ENCODE results near the gene CYSTM1.

DNA sequence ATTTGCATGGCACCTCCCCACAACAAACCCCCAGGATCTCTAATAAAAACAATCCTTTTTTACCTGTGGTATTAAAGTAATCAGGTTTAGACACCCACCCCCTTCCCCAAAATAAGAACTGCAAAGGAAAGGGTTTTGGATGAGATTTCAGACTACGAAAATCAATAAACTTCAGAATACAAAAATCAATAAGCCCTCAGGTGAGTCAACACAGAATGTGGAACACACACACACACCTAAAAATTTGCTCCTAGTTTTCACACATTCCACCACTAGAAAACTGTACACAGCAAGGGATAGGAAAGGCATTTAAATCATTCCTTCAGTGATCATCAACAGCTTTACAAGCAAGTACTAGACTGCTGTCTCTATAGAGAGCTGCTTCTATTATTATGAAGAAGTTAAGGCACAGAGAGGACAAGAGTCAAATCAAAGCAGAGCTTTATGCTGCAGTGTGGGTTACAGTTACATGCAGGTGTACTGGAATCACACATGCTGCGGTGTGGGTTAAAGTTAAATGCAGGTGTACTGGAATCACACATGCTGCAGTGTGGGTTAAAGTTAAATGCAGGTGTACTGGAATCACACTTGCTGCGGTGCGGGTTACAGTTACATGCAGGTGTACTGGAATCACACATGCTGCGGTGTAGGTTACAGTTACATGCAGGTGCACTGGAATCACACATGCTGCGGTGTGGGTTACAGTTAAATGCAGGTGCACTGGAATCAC, 91.6 kb downstream of the CYSTM1 start:
- no peak for TF ChIP-seq POLR2A (IDR thresholded peaks at IDR 0.05)
- TF ChIP-seq, protein P1, sequence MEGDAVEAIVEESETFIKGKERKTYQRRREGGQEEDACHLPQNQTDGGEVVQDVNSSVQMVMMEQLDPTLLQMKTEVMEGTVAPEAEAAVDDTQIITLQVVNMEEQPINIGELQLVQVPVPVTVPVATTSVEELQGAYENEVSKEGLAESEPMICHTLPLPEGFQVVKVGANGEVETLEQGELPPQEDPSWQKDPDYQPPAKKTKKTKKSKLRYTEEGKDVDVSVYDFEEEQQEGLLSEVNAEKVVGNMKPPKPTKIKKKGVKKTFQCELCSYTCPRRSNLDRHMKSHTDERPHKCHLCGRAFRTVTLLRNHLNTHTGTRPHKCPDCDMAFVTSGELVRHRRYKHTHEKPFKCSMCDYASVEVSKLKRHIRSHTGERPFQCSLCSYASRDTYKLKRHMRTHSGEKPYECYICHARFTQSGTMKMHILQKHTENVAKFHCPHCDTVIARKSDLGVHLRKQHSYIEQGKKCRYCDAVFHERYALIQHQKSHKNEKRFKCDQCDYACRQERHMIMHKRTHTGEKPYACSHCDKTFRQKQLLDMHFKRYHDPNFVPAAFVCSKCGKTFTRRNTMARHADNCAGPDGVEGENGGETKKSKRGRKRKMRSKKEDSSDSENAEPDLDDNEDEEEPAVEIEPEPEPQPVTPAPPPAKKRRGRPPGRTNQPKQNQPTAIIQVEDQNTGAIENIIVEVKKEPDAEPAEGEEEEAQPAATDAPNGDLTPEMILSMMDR (IDR thresholded peaks at IDR 0.05) = no peak
